K562 (cell line): ENCODE results near the gene HLCS. TPM values are rescaled to one million over a fixed set of nuclear protein-coding genes. Genes with fewer than 3 reads are reported as not detected.

Experiments
- ATAC-seq: fragments of 200-7000 bp; cut with Tn5 transposase; 3 replicates; pipeline ENCODE4 v1.9.1; 2020; ENCODE audit warnings: moderate library complexity
- BruUV-seq: library from RNA; stranded (reverse); fragments of 400-500 nt; replicated peaks from 2 replicates; lab custom pipeline; 2021; lab: Mats Ljungman, UMichigan
- CTCF ChIA-PET: fragments of 300-600 bp; formaldehyde crosslinking; extraction: SDS; loops from one replicate; lab custom pipeline; 2021; ENCODE audit warnings: low intra/inter-chr PET ratio; lab: Yijun Ruan, JAX
- POLR2A ChIA-PET: fragments of 300-600, 350-650 bp; sonication (Branson Sonifier 250); formaldehyde crosslinking; extraction: SDS; loops from one replicate; lab custom pipeline; 2021; ENCODE audit warnings: antibody characterized with exemption, inconsistent platforms; lab: Yijun Ruan, JAX
- DNase-seq, 4 experiments: peaks; one replicate each; pipeline versions ENCODE4 v3.0.0 to v3.0.0-alpha.2; 2011 to 2018; ENCODE audit warnings: low spot score in 3 of 4, mixed read lengths in 3 of 4; ENCODE audit errors: extremely low read depth in 1 of 4
- FAIRE-seq: peaks from 2 replicates; lab custom pipeline; 2011; peaks lifted over from hg19 to GRCh38; lab: Jason Lieb, UNC
- H2AFZ ChIP-seq: 2 replicates; pipeline ENCODE4 v1.6.0; 2011; ENCODE audit warnings: low read depth, low read length, control low read depth, inconsistent platforms
- H3K27ac ChIP-seq: fragments of 200-600 bp; 3 replicates; pipeline ENCODE4 v1.8.0; 2011; ENCODE audit warnings: low read depth, mild to moderate bottlenecking, control low read depth, inconsistent platforms, low read length, moderate library complexity, mixed read lengths; ENCODE audit errors: extremely low read depth
- H3K27me3 ChIP-seq, 2 experiments: fragments of 300-600 bp in 1 of 2; 2 replicates in 1 of 2; 3 replicates in 1 of 2; pipeline versions ENCODE4 v1.6.0 to v1.8.0; 2011; ENCODE audit warnings: inconsistent platforms in 2 of 2, low read length in 2 of 2, mild to moderate bottlenecking in 1 of 2, mixed read lengths in 1 of 2, moderate library complexity in 1 of 2; ENCODE audit not compliant: control insufficient read depth in 2 of 2, insufficient read depth in 2 of 2
- H3K36me3 ChIP-seq: fragments of 300-600 bp; 3 replicates; pipeline ENCODE4 v1.8.0; 2011; ENCODE audit warnings: mild to moderate bottlenecking, low read length, inconsistent platforms; ENCODE audit not compliant: control insufficient read depth, insufficient read depth
- H3K4me1 ChIP-seq, 2 experiments: fragments of 200-600 bp in 1 of 2; replicated peaks in 1 of 2; 2 replicates in 1 of 2; 3 replicates in 1 of 2; pipeline versions ENCODE4 v1.5.1 to v1.8.0; 2011; ENCODE audit warnings: inconsistent platforms in 2 of 2, low read length in 2 of 2, mild to moderate bottlenecking in 1 of 2, mixed read lengths in 1 of 2, moderate library complexity in 1 of 2; ENCODE audit not compliant: control insufficient read depth in 2 of 2, insufficient read depth in 2 of 2
- H3K4me2 ChIP-seq: 2 replicates; pipeline ENCODE4 v1.6.1; 2011; ENCODE audit warnings: low read length, control low read depth, inconsistent platforms, mixed read lengths; ENCODE audit not compliant: insufficient read depth
- H3K4me3 ChIP-seq: fragments of 200-600 bp; sonication (generic), shearing (Covaris generic); 2 replicates; pipeline ENCODE4 v1.5.1; 2016; ENCODE audit warnings: control low read depth, inconsistent platforms
- H3K79me2 ChIP-seq: fragments of 200-600 bp; 3 replicates; pipeline ENCODE4 v1.8.0; 2011; ENCODE audit warnings: low read length, inconsistent platforms; ENCODE audit not compliant: control insufficient read depth, insufficient read depth
- H3K9ac ChIP-seq, 2 experiments: 2 replicates each; pipeline versions ENCODE4 v1.6.0 to v1.6.1; 2011; ENCODE audit warnings: low read depth in 2 of 2, low read length in 2 of 2, control low read depth in 1 of 2, inconsistent platforms in 1 of 2, mild to moderate bottlenecking in 1 of 2, mixed read lengths in 1 of 2; ENCODE audit not compliant: insufficient read depth in 1 of 2
- H3K9me1 ChIP-seq: one replicate; pipeline ENCODE4 v1.6.0; 2011; ENCODE audit warnings: inconsistent platforms, mild to moderate bottlenecking, low read length, moderate library complexity; ENCODE audit not compliant: control insufficient read depth, insufficient read depth
- H3K9me3 ChIP-seq: replicated peaks from 2 replicates; pipeline ENCODE4 v1.5.1; 2011; ENCODE audit warnings: low read depth, low read length, inconsistent platforms; ENCODE audit not compliant: control insufficient read depth, insufficient read depth
- H4K20me1 ChIP-seq: replicated peaks from 2 replicates; pipeline ENCODE4 v1.6.1; 2011; ENCODE audit warnings: low read length, inconsistent platforms, mixed read lengths; ENCODE audit not compliant: control insufficient read depth, insufficient read depth
- GABPA ChIP-seq: fragments of 200-800 bp; sonication (Bioruptor generic); conservative IDR thresholded peaks from 2 replicates; pipeline ENCODE4 v1.6.1; 2016; ENCODE audit warnings: low read depth, missing genetic modification characterization, missing compliant biosample characterization
- MYC ChIP-seq, 2 experiments: fragments of 250-450 bp in 1 of 2; sonication (Bioruptor Pico) in 1 of 2; IDR thresholded peaks; 2 replicates each; pipeline versions ENCODE4 v1.5.1 to v1.6.1; 2012 to 2021; ENCODE audit warnings: low read depth in 2 of 2, borderline replicate concordance in 1 of 2, improper control_type of control experiment in 1 of 2, low read length in 1 of 2, mild to moderate bottlenecking in 1 of 2, moderate library complexity in 1 of 2
- RB1 ChIP-seq: fragments of 450-650 bp; IDR thresholded peaks from 2 replicates; pipeline ENCODE4 v1.6.1; 2017; ENCODE audit warnings: low read depth, mild to moderate bottlenecking
- ZNF212 ChIP-seq: fragments of 450-650 bp; formaldehyde crosslinking; IDR thresholded peaks from 2 replicates; pipeline ENCODE4 v1.4.0; 2020; ENCODE audit warnings: mild to moderate bottlenecking
- ZNF561 ChIP-seq: fragments of 450-650 bp; formaldehyde crosslinking; conservative IDR thresholded peaks from 2 replicates; pipeline ENCODE4 v1.4.0; 2020; ENCODE audit warnings: mild to moderate bottlenecking, moderate library complexity
- WGBS: fragments of 100-300 bp; shearing (Covaris generic); methylation state at CpG from one replicate; pipeline ENCODE4 v1.1.6; 2016; ENCODE audit warnings: low coverage, mixed read lengths; ENCODE audit not compliant: insufficient coverage; ENCODE audit errors: missing lambda C conversion rate; 5-methylcytosine and 5-hydroxymethylcytosine counted together
- in situ Hi-C: fragments of 300-500 bp; cut with MboI; formaldehyde crosslinking; loops from 4 replicates; pipeline ENCODE4 v1.15.0; 2018; ENCODE audit warnings: inconsistent platforms, mixed read lengths
- intact Hi-C: fragments of 100-400 bp; cut with micrococcal nuclease; formaldehyde crosslinking; loops from 2 replicates; pipeline ENCODE4 v1.14.2; 2022
- polyA plus RNA-seq, 8 experiments: library from polyadenylated mRNA; depleted of rRNA in 4 of 8; stranded (reverse) in 5 of 8; unstranded in 3 of 8; fragments of >200 nt; fragmentation: Nextera tagmentation in 2 of 8; fragmentation: Illumina TruSeq in 1 of 8; extraction: Ambion mirVana in 2 of 8; extraction: Trizol in 1 of 8; gene quantifications; 2 replicates each; pipeline versions ENCODE4 v1.2.1 to v1.2.3, GENCODE V29; 2011 to 2014; ENCODE audit warnings: inconsistent platforms in 1 of 8, missing spikeins in 1 of 8
- total RNA-seq, 7 experiments: library from RNA; depleted of rRNA in 6 of 7; stranded (reverse); fragments of >200 nt in 6 of 7; fragmentation: Illumina TruSeq in 2 of 7; extraction: Trizol in 2 of 7; gene quantifications; 2 replicates each; pipeline versions ENCODE4 v1.2.1 to v1.2.3, GENCODE V29; 2011 to 2021; ENCODE audit warnings: low replicate concordance in 1 of 7
- TF ChIP-seq, protein P1 (sequence below): fragments of 250-450 bp; sonication (Bioruptor Pico); IDR thresholded peaks from 2 replicates; pipeline ENCODE4 v1.4.0; 2020; ENCODE audit warnings: mild to moderate bottlenecking, moderate library complexity
- TF ChIP-seq, protein P2 (sequence below): fragments of 450-650 bp; IDR thresholded peaks from 2 replicates; pipeline ENCODE4 v1.6.1; 2014; ENCODE audit warnings: low read depth, mild to moderate bottlenecking, moderate library complexity, borderline replicate concordance

HLCS gene
- total and polyA plus RNA-seq, 9 of the 15 experiments (the other 6 are each of a cell fraction or from before 2014, with no cell fraction given) = 3.0 to 21.5 (median 17.1) TPM

DNA sequence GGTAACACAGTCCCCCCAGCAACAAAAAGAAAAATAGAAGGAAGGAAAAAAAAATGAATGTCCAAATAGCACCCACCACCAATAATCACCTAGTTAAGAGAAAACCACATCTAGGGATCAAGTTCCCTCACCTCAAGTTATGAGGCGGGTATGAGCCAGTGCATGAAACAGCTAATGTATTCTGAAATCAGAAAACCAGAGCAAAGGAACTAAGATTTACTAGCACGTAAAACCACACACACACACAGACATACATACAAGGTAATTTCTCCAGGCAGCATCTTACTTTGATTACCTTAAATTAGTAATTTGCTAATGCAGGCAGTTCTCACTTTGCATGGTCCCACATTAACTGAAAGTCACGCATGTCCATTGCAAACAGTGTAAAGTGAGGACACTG, 109.8 kb downstream of the HLCS start:
- H3K9me3 ChIP-seq = no peaks in the 10 kb centered on the region
- H3K9me1 ChIP-seq = peaks cover 2% of the 10 kb centered on the region
- no peaks in the 10 kb centered on the region for H3K36me3 ChIP-seq
- in situ Hi-C loops (no loop called here), intact Hi-C loops (loop anchor here (10.0 kb wide), 1 partner anchor 192 kb away; no protein-coding TSS in a partner anchor)
- FAIRE-seq = no peak
- CTCF ChIA-PET = no interaction called here
- H3K4me2 ChIP-seq = no peak overlapping the region
- H3K79me2 ChIP-seq = no peaks in the 10 kb centered on the region
- H3K27me3 ChIP-seq = no peaks in the 10 kb centered on the region
- H3K27ac ChIP-seq = no peak overlapping the region
- no peak for DNase-seq
- H3K4me1 ChIP-seq = peaks cover 2 to 18% of the 10 kb centered on the region in 2 experiments; a peak in 4 of 5 replicates
- POLR2A ChIA-PET = interaction anchor here (0.5 to 1.5 kb wide), 2 partner anchors 8 to 10 kb away, joined by 3 to 5 read pairs; no protein-coding TSS in a partner anchor
- WGBS = 90% methylated on average over 3 of the region's 3 CpGs
- H3K4me3 ChIP-seq = no peak overlapping the region
- H4K20me1 ChIP-seq = no peaks in the 10 kb centered on the region
- H3K9ac ChIP-seq = no peak overlapping the region
- ATAC-seq = no peak
- no TSS peak for BruUV-seq
- TF ChIP-seq RB1 = no peak
- TF ChIP-seq, protein P1, sequence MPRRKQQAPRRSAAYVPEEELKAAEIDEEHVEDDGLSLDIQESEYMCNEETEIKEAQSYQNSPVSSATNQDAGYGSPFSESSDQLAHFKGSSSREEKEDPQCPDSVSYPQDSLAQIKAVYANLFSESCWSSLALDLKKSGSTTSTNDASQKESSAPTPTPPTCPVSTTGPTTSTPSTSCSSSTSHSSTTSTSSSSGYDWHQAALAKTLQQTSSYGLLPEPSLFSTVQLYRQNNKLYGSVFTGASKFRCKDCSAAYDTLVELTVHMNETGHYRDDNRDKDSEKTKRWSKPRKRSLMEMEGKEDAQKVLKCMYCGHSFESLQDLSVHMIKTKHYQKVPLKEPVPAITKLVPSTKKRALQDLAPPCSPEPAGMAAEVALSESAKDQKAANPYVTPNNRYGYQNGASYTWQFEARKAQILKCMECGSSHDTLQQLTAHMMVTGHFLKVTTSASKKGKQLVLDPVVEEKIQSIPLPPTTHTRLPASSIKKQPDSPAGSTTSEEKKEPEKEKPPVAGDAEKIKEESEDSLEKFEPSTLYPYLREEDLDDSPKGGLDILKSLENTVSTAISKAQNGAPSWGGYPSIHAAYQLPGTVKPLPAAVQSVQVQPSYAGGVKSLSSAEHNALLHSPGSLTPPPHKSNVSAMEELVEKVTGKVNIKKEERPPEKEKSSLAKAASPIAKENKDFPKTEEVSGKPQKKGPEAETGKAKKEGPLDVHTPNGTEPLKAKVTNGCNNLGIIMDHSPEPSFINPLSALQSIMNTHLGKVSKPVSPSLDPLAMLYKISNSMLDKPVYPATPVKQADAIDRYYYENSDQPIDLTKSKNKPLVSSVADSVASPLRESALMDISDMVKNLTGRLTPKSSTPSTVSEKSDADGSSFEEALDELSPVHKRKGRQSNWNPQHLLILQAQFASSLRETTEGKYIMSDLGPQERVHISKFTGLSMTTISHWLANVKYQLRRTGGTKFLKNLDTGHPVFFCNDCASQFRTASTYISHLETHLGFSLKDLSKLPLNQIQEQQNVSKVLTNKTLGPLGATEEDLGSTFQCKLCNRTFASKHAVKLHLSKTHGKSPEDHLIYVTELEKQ (CRISPR knock-in tag) = no peak
- TF ChIP-seq, protein P2, sequence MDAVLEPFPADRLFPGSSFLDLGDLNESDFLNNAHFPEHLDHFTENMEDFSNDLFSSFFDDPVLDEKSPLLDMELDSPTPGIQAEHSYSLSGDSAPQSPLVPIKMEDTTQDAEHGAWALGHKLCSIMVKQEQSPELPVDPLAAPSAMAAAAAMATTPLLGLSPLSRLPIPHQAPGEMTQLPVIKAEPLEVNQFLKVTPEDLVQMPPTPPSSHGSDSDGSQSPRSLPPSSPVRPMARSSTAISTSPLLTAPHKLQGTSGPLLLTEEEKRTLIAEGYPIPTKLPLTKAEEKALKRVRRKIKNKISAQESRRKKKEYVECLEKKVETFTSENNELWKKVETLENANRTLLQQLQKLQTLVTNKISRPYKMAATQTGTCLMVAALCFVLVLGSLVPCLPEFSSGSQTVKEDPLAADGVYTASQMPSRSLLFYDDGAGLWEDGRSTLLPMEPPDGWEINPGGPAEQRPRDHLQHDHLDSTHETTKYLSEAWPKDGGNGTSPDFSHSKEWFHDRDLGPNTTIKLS = no peak
- TF ChIP-seq ZNF561 = no peak
- no peak for TF ChIP-seq MYC (IDR thresholded peaks at IDR 0.05; ENCODE audit: low read depth, low read length)
- no peak for TF ChIP-seq MYC (CRISPR knock-in tag; IDR thresholded peaks at IDR 0.05; ENCODE audit: borderline replicate concordance, low read depth)
- no peak for TF ChIP-seq GABPA
- TF ChIP-seq ZNF212 (CRISPR knock-in tag) = no peak
- H2AFZ ChIP-seq = no peak overlapping the region
